ENCODE data around the gene SDCCAG8.

- no peak for TF ChIP-seq POLR2A (IDR thresholded peaks at IDR 0.05; ENCODE audit: low read depth)
- TF ChIP-seq, protein P1, sequence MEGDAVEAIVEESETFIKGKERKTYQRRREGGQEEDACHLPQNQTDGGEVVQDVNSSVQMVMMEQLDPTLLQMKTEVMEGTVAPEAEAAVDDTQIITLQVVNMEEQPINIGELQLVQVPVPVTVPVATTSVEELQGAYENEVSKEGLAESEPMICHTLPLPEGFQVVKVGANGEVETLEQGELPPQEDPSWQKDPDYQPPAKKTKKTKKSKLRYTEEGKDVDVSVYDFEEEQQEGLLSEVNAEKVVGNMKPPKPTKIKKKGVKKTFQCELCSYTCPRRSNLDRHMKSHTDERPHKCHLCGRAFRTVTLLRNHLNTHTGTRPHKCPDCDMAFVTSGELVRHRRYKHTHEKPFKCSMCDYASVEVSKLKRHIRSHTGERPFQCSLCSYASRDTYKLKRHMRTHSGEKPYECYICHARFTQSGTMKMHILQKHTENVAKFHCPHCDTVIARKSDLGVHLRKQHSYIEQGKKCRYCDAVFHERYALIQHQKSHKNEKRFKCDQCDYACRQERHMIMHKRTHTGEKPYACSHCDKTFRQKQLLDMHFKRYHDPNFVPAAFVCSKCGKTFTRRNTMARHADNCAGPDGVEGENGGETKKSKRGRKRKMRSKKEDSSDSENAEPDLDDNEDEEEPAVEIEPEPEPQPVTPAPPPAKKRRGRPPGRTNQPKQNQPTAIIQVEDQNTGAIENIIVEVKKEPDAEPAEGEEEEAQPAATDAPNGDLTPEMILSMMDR (IDR thresholded peaks at IDR 0.05), result no peak
Measured at GRCh38 chr1:243393096-243393495, 137.3 kb downstream of the SDCCAG8 start.

Data from esophagus muscularis mucosa (tissue), 3 donors.